GM12878 (cell line): ENCODE measurements around the gene PM20D2.

Source experiments
- CREB1 ChIP-seq: IDR thresholded peaks from 2 replicates; pipeline ENCODE4 v1.6.1; 2012; ENCODE audit warnings: low read depth, mild to moderate bottlenecking, inconsistent platforms
- CTCF ChIP-seq, 3 experiments: IDR thresholded peaks in 2 of 3; conservative IDR thresholded peaks in 1 of 3; 2 replicates each; pipeline ENCODE4 v1.5.1; 2011; ENCODE audit warnings: low read depth in 3 of 3, low read length in 3 of 3, mild to moderate bottlenecking in 3 of 3, control low read depth in 2 of 3, moderate library complexity in 2 of 3, inconsistent platforms in 1 of 3, mixed read lengths in 1 of 3; ENCODE audit not compliant: control insufficient read depth in 2 of 3, insufficient read depth in 1 of 3; ENCODE audit errors: extremely low read depth in 1 of 3
- E2F8 ChIP-seq: fragments of 450-650 bp; IDR thresholded peaks from 2 replicates; pipeline ENCODE4 v1.6.1; 2018; ENCODE audit warnings: mild to moderate bottlenecking, low read depth, moderate library complexity; ENCODE audit not compliant: partially characterized antibody
- YY1 ChIP-seq: IDR thresholded peaks from 2 replicates; pipeline ENCODE4 v1.6.1; 2011; ENCODE audit warnings: low read depth, mild to moderate bottlenecking, low read length

- TF ChIP-seq CREB1: no peak
- TF ChIP-seq CTCF (IDR thresholded peaks at IDR 0.05 in 2 of 3, conservative IDR thresholded peaks at IDR 0.05 in 1 of 3; ENCODE audit: control insufficient read depth in 2 of 3, extremely low read depth in 1 of 3, insufficient read depth in 1 of 3, low read depth in 3 of 3, low read length in 3 of 3): no peak
- no peak for TF ChIP-seq E2F8
- no peak for TF ChIP-seq YY1
Observed at GRCh38 chr6:89204096-89204495, 58.2 kb downstream of the PM20D2 start.
